Measurements from ENCODE around the gene TBC1D7. TPM values are rescaled to one million over a fixed set of nuclear protein-coding genes. Genes with fewer than 3 reads are reported as not detected.

TBC1D7 gene
- total RNA-seq, 1 donor from 2014 or later, result 28.7 TPM

DNA sequence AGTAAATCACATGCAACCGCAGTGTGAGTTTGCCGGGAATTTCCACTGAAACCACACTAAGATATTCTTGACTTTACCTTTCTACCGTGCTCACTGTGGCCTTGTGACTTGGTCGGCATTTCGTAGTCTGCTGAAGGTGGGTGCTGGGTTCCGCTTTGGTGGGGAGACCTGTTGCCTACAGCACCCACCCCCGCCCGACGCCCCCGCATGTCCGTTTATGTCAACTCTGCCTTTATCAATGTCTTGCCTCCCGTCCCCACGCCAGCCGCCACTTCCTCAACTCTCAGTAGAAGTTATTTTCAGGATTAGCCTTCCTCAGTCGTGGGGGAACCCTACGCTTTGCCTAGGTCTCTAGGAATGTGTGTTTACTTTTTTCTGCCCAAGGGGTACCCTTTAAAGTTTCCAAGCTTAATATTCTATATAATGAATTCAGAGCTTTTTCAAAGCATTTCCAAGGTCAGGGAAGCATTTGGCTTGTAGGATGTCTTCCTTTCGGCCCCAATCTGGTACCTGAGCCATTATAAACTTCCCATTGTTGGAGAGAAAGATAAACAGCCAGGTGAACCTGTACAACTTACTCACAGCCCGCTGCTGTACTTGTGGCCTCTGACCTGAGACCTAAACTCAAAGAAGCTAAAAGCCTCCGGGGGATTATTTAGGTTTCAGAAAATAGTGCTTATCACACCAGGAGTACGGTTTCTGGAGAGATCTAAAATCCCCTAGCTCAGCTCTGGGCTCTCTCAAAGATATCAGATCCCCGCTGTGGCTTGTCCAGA is 54.2 kb downstream of the TBC1D7 start:
- H3K27me3 Mint-ChIP-seq, result no peaks in the 10 kb centered on the region
- H3K4me1 Mint-ChIP-seq (ENCODE audit: unreplicated experiment), result peaks cover 9% of the 10 kb centered on the region
- H3K9me3 Mint-ChIP-seq, result no peaks in the 10 kb centered on the region
- no peak for DNase-seq (ENCODE audit: extremely low spot score, unreplicated experiment)
- H3K4me3 Mint-ChIP-seq, result no peak overlapping the region
- peaks cover 8% of the 10 kb centered on the region for H3K36me3 Mint-ChIP-seq
- H3K27ac Mint-ChIP-seq, result peak overlapping the region; percentile 9
- no peak for TF ChIP-seq CTCF (conservative IDR thresholded peaks at IDR 0.05)

DNA sequence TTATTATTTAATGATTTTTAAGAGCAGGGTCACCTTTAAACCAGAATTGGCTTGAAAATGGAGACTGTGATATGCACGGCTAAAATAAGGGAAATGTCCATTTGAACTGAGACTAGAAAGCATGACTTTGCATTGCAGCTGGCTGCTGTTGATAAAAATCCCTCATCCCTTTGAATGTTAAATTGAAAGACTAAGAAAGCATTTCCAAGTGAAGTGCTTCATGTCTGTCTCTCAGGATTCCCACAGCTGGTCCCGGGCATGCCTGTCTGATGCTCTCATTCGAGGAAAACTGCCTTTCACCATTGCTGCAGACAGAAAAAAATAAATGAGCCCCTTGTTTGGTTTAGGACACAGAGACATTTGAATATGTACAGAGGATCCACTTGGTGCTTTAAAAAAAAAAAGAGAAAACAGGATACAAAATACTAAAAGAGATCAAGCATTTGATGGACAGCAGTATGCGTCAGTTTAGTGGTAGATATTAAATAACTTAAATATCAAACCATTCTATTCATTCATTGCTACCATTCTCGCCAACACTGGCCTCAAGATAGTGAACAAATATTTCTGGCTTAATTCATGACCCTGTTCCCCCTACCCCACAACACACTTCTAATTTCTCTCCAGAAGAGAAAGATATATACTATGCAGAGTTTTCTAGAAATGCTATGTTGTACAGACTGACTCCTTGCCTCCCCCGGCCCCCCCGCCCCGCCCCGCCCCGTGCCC is 55.0 kb downstream of the TBC1D7 start:
- DNase-seq (ENCODE audit: extremely low spot score, unreplicated experiment), result no peak
- H3K4me3 Mint-ChIP-seq, result no peak overlapping the region
- H3K36me3 Mint-ChIP-seq, result peaks cover 8% of the 10 kb centered on the region
- H3K27ac Mint-ChIP-seq, result no peak overlapping the region
- TF ChIP-seq CTCF (conservative IDR thresholded peaks at IDR 0.05), result no peak
- H3K9me3 Mint-ChIP-seq, result no peaks in the 10 kb centered on the region
- H3K27me3 Mint-ChIP-seq, result no peaks in the 10 kb centered on the region
- H3K4me1 Mint-ChIP-seq (ENCODE audit: unreplicated experiment), result peaks cover 15% of the 10 kb centered on the region

DNA sequence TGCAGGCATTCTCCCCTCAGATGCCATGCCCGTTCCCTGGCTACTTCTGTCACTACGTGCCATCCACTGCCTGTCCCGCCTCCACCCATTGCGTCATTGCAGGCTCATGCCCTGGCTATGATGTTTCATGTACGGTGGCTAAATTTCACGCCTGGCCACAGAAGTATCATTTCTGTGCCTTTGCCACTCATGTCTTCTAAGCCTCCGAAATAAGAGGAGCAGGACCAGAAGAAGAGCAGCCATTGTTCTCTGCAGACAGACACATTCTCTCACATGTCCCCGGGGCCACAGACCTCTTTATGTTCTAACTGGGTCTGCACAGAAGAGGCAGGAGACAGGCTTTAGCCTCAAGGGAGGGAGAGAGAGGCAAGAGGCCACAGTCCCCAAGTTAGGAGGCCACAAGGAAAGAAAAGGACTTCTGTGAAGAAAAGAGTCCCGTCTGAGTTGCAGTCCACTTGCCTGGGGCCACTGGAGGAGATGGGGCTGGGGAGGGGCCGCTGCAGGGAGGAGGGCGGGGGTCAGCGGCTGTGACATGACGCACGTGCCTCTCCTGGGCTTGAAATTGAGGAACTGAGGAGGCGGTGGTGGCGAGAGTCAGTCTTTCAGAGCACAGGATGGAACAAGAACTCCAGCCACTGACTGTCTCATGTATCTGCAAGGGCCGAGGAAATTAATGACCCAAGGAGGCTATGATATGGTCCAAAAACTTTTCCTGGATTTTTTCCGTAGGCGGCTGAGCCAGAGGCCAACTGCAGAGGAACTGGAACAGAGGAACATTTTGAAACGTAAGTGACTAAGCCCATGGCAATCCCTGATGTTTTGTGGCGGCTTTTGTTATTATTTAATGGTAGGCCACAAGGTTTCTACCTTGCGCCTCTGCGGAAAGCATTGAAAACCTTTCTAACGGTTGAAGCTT is 55.9 kb downstream of the TBC1D7 start:
- no peak for DNase-seq (ENCODE audit: extremely low spot score, unreplicated experiment)
- TF ChIP-seq CTCF (conservative IDR thresholded peaks at IDR 0.05), result no peak
- H3K27ac Mint-ChIP-seq, result no peak overlapping the region
- H3K27me3 Mint-ChIP-seq, result no peaks in the 10 kb centered on the region
- H3K36me3 Mint-ChIP-seq, result peaks cover 8% of the 10 kb centered on the region
- no peak overlapping the region for H3K4me3 Mint-ChIP-seq
- no peaks in the 10 kb centered on the region for H3K9me3 Mint-ChIP-seq
- H3K4me1 Mint-ChIP-seq (ENCODE audit: unreplicated experiment), result peaks cover 15% of the 10 kb centered on the region

GRCh38 chr6:13268913-13269518 is 59.3 kb downstream of the TBC1D7 start:
- no peaks in the 10 kb centered on the region for H3K9me3 Mint-ChIP-seq
- no peak overlapping the region for H3K4me3 Mint-ChIP-seq
- H3K36me3 Mint-ChIP-seq, result peaks cover 18% of the 10 kb centered on the region
- H3K27ac Mint-ChIP-seq, result peak overlapping the region; percentile 50
- H3K4me1 Mint-ChIP-seq (ENCODE audit: unreplicated experiment), result peaks cover 15% of the 10 kb centered on the region
- no peak for DNase-seq (ENCODE audit: extremely low spot score, unreplicated experiment)
- no peak for TF ChIP-seq CTCF (conservative IDR thresholded peaks at IDR 0.05)
- no peaks in the 10 kb centered on the region for H3K27me3 Mint-ChIP-seq

- H3K4me3 Mint-ChIP-seq, result no peak overlapping the region
- H3K27ac Mint-ChIP-seq, result no peak overlapping the region
- H3K27me3 Mint-ChIP-seq, result no peaks in the 10 kb centered on the region
- TF ChIP-seq CTCF (conservative IDR thresholded peaks at IDR 0.05), result no peak
- peaks cover 16% of the 10 kb centered on the region for H3K36me3 Mint-ChIP-seq
- no peak for DNase-seq (ENCODE audit: extremely low spot score, unreplicated experiment)
- H3K9me3 Mint-ChIP-seq, result no peaks in the 10 kb centered on the region
- H3K4me1 Mint-ChIP-seq (ENCODE audit: unreplicated experiment), result peaks cover 15% of the 10 kb centered on the region
Measured at GRCh38 chr6:13267142-13267651, 61.1 kb downstream of the TBC1D7 start.

All from type B pancreatic cell (in vitro differentiated cells).